HG03039 (cell line): ENCODE data around the gene SLC26A9.
"Not testable (repeated sequence)": the region's sequence is repeated elsewhere in the genome, so short reads cannot be mapped to it uniquely, and the experiment has no call there.

Source experiments
- ATAC-seq: cut with Tn5 transposase; IDR thresholded peaks from one replicate; pipeline ENCODE4 v1.9.1; 2021; ENCODE audit warnings: mild to moderate bottlenecking, moderate library complexity; ENCODE audit not compliant: unreplicated experiment

Gene SLC26A9

GRCh38 chr1:205927247-205927646 lies 16.0 kb downstream of the SLC26A9 start:
- ATAC-seq, result no peak

- ATAC-seq, result no peak
Measured at GRCh38 chr1:205926636-205927035, 16.6 kb downstream of the SLC26A9 start.

- ATAC-seq, result no peak
Measured at GRCh38 chr1:205926213-205926612, 17.0 kb downstream of the SLC26A9 start.

GRCh38 chr1:205925736-205926135 lies 17.5 kb downstream of the SLC26A9 start:
- ATAC-seq, result no peak

- ATAC-seq, result no peak
Measured at GRCh38 chr1:205924460-205924790, 18.8 kb downstream of the SLC26A9 start.

GRCh38 chr1:205923651-205924459 lies 19.4 kb downstream of the SLC26A9 start:
- ATAC-seq, result no peak

- ATAC-seq, result no peak
Measured at GRCh38 chr1:205922806-205923205, 20.4 kb downstream of the SLC26A9 start.

GRCh38 chr1:205922314-205922713 lies 20.9 kb downstream of the SLC26A9 start:
- no peak for ATAC-seq

- no peak for ATAC-seq
Measured at GRCh38 chr1:205921570-205921909, 21.7 kb downstream of the SLC26A9 start.

GRCh38 chr1:205920861-205921569 lies 22.2 kb downstream of the SLC26A9 start:
- no peak for ATAC-seq

GRCh38 chr1:205920159-205920558 lies 23.1 kb downstream of the SLC26A9 start:
- ATAC-seq, result no peak

GRCh38 chr1:205918955-205919746 lies 24.1 kb downstream of the SLC26A9 start:
- peak; percentile 52 for ATAC-seq

- ATAC-seq, result no peak
Measured at GRCh38 chr1:205917466-205918238, 25.6 kb downstream of the SLC26A9 start.

GRCh38 chr1:205916541-205916940 lies 26.7 kb downstream of the SLC26A9 start:
- no peak for ATAC-seq

GRCh38 chr1:205915354-205915990 lies 27.8 kb downstream of the SLC26A9 start:
- ATAC-seq, result no peak

- no peak for ATAC-seq
Measured at GRCh38 chr1:205914730-205915129, 28.5 kb downstream of the SLC26A9 start.

GRCh38 chr1:205914155-205914507 lies 29.1 kb downstream of the SLC26A9 start:
- no peak for ATAC-seq

- no peak for ATAC-seq
Measured at GRCh38 chr1:205913451-205914154, 29.7 kb downstream of the SLC26A9 start.

- no peak for ATAC-seq
Measured at GRCh38 chr1:205907794-205908193, 35.5 kb downstream of the SLC26A9 start.

- not testable (repeated sequence) for ATAC-seq
Measured at GRCh38 chr1:205905095-205905494, 38.2 kb downstream of the SLC26A9 start.
